NCI-H1105 treated with DMSO at 0.1 percent for 48 hours (cell line): ENCODE results near the gene ALDH4A1.
"Not testable (repeated sequence)": the region's sequence is repeated elsewhere in the genome, so short reads cannot be mapped to it uniquely, and the experiment has no call there.

Source experiments
- DNase-seq: peaks from one replicate; lab custom pipeline; 2025; lab: John Stamatoyannopoulos, UW

ALDH4A1 gene

GRCh38 chr1:18858070-18858688 is 44.2 kb downstream of the ALDH4A1 start:
- DNase-seq = no peak

- no peak for DNase-seq
These were observed 45.9 kb downstream of the ALDH4A1 start for GRCh38 chr1:18856435-18856834.

GRCh38 chr1:18855573-18855972 is 46.8 kb downstream of the ALDH4A1 start:
- no peak for DNase-seq

- no peak for DNase-seq
These were observed 47.9 kb downstream of the ALDH4A1 start for GRCh38 chr1:18854331-18855025.

GRCh38 chr1:18852501-18852900 is 49.9 kb downstream of the ALDH4A1 start:
- no peak for DNase-seq

GRCh38 chr1:18849261-18849711 is 53.1 kb downstream of the ALDH4A1 start:
- DNase-seq = no peak

GRCh38 chr1:18847723-18848122 is 54.6 kb downstream of the ALDH4A1 start:
- DNase-seq = not testable (repeated sequence)

- no peak for DNase-seq
These were observed 62.2 kb downstream of the ALDH4A1 start for GRCh38 chr1:18840145-18840544.

GRCh38 chr1:18836654-18837053 is 65.7 kb downstream of the ALDH4A1 start:
- DNase-seq = no peak

GRCh38 chr1:18832319-18832718 is 70.0 kb downstream of the ALDH4A1 start:
- not testable (repeated sequence) for DNase-seq

GRCh38 chr1:18831656-18832055 is 70.7 kb downstream of the ALDH4A1 start:
- no peak for DNase-seq

GRCh38 chr1:18830596-18830995 is 71.8 kb downstream of the ALDH4A1 start:
- no peak for DNase-seq

- DNase-seq = no peak
These were observed 72.7 kb downstream of the ALDH4A1 start for GRCh38 chr1:18829671-18830070.

GRCh38 chr1:18828224-18828623 is 74.1 kb downstream of the ALDH4A1 start:
- DNase-seq = no peak

- DNase-seq = no peak
These were observed 78.9 kb downstream of the ALDH4A1 start for GRCh38 chr1:18823438-18823837.
